VCaP (cell line): ENCODE results near the gene OGDH.

Experiments
- H3K27ac ChIP-seq: fragments of 450-650 bp; 2 replicates; pipeline ENCODE4 v1.5.1; 2017
- TF ChIP-seq, protein P1 (sequence below): fragments of 450-650 bp; conservative IDR thresholded peaks from 2 replicates; pipeline ENCODE4 v1.5.1; 2017; ENCODE audit warnings: mild to moderate bottlenecking, moderate library complexity

The OGDH gene

DNA sequence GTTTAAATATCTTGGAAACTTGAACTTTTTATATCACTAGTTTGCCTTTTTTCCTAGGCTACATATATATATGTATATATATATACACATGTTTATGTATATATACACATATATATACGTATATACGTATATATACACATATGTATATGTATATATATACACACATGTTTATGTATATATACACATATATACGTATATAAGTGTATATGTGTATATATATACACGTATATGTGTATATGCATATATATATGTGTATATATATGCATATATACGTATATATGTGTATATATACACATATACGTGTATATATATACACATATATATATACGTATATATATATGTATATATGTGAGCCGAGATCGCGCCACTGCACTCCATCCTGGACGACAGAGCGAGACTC is 10.1 kb downstream of the OGDH start:
- TF ChIP-seq, protein P1, sequence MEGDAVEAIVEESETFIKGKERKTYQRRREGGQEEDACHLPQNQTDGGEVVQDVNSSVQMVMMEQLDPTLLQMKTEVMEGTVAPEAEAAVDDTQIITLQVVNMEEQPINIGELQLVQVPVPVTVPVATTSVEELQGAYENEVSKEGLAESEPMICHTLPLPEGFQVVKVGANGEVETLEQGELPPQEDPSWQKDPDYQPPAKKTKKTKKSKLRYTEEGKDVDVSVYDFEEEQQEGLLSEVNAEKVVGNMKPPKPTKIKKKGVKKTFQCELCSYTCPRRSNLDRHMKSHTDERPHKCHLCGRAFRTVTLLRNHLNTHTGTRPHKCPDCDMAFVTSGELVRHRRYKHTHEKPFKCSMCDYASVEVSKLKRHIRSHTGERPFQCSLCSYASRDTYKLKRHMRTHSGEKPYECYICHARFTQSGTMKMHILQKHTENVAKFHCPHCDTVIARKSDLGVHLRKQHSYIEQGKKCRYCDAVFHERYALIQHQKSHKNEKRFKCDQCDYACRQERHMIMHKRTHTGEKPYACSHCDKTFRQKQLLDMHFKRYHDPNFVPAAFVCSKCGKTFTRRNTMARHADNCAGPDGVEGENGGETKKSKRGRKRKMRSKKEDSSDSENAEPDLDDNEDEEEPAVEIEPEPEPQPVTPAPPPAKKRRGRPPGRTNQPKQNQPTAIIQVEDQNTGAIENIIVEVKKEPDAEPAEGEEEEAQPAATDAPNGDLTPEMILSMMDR, result no peak
- H3K27ac ChIP-seq, result no peak overlapping the region

DNA sequence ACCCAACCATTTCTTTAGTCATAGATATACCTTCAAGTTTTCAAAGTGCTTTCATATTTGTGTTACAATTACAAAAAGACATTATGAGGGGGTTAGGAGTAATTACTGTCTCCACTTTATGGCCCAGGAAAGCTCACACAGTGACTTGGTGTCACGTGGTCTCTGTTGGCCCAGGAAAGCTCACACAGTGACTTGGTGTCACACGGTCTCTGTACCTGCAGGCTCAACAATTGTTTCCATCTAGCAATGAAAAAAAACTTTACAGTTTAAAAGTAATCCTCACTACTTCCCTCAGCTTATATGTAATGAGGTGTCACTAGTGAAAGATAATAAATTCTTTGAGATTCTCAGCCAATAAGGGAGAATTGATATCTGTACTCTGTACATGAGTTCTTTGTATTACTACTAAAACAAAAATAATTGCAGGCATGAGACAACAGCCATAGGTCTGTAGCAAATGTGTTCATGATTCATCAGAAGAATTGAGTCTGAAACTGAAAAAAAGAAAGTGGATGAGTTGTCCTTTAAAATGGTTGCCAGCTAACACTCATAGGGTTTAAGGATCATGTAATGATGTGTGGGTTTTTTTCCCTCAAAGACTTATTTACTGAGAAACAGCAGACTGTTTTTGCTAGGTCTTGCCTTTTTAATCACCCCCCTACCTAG is 10.9 kb downstream of the OGDH start:
- TF ChIP-seq, protein P1, result no peak
- peak overlapping the region; percentile 64; the same call in 1 of the 2 replicates for H3K27ac ChIP-seq

DNA sequence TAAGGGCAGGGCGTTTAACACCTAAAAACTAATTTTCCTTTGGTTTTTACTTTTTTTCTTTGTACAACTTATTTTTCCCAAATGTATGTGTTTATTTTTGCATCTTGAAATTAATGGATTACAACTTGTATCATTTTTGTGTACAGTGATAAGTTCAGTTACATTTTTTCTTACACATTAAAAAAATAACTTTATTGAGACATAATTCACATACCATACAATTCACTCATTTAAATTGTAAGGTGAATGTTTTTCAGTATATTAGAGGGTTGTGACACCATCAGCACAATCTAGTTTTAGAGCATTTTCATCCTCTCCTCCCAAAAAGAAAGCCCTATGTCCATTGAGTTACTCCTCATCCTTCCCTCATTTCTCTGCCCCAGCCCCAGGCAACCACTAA is 11.6 kb downstream of the OGDH start:
- TF ChIP-seq, protein P1, result no peak
- peak overlapping the region; percentile 64 for H3K27ac ChIP-seq

DNA sequence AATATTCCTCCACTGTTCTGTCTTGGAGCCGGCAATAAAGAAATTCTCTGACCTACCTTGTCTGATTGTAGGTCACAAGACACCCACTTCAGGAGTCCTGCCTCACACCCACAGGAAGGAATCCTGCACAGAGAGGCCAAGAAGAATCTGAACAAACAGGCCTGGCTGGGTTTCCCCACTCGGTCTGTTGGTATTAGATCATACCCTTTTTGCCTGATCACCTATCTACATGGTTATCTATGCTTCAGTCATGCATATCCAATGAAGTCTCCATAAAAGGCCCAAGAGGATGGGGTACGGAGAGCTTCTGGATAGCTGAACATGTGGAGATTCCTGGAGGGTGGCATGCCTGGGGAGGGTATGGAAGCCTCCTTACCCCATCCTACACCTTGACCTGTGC is 12.3 kb downstream of the OGDH start:
- H3K27ac ChIP-seq, result peak overlapping the region; percentile 64
- TF ChIP-seq, protein P1, result no peak

DNA sequence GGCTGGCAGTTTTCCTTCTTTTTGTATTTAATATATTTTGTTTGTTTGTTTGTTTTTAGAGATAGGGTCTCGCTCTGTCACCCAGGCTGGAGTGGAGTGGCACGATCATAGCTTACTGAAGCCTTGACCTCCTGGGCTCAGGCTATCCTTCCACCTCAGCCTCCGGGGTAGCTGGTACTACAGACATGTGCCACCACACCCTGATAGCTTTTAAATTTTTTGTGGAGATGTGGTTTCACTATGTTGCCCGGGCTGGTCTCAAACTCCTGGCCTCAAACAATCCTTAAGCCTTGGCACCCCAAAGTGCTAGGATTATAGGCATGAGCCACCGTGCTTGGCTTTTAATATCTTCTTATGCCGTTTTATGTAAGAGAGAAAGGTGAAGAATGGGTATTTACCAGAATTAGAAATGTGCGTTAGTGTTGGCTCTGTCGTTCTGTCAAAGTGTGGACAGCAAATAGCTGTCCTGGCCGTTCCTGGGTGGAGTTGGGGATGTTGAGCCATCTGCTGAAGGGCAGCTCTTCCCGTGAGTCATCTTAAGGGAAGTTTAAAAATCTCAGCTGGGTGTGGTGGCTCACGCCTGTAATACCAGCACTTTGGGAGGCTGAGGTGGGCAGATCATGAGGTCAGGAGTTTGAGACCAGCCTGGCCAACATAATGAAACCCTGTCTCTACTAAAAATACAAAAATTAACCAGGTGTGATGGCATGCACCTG is 14.8 kb downstream of the OGDH start:
- TF ChIP-seq, protein P1, result no peak
- H3K27ac ChIP-seq, result peak overlapping the region; percentile 55; the same call in 1 of the 2 replicates

GRCh38 chr7:44621750-44622103 is 15.3 kb downstream of the OGDH start:
- H3K27ac ChIP-seq, result peak overlapping the region; percentile 55

More at GRCh38 chr7:44621750-44622103, 15.3 kb downstream of the OGDH start:
- TF ChIP-seq, protein P1, result no peak
